DND-41 (cell line): ENCODE data around the gene ARL8B.

ENCODE experiments used
- ATAC-seq: fragments of 200-7000 bp; cut with Tn5 transposase; 3 replicates; pipeline ENCODE4 v1.9.1; 2021; ENCODE audit warnings: low read depth; ENCODE audit not compliant: insufficient read depth
- DNase-seq: peaks from one replicate; pipeline ENCODE4 v3.0.0-alpha.2; 2020
- H2AFZ ChIP-seq: 2 replicates; pipeline ENCODE4 v1.6.0; 2012; ENCODE audit warnings: low read depth, low read length
- H3K27ac ChIP-seq: 2 replicates; pipeline ENCODE4 v1.5.1; 2012; ENCODE audit warnings: low read length, inconsistent platforms
- H3K27me3 ChIP-seq: fragments of 200-600 bp; sonication (generic); 2 replicates; pipeline ENCODE4 v1.6.0; 2012; ENCODE audit warnings: low read length, mild to moderate bottlenecking, inconsistent platforms; ENCODE audit not compliant: insufficient read depth, poor library complexity
- H3K36me3 ChIP-seq: 2 replicates; pipeline ENCODE4 v1.5.1; 2012; ENCODE audit warnings: low read length, inconsistent platforms; ENCODE audit not compliant: insufficient read depth
- H3K4me1 ChIP-seq: 2 replicates; pipeline ENCODE4 v1.5.1; 2012; ENCODE audit warnings: mild to moderate bottlenecking, low read length; ENCODE audit not compliant: insufficient read depth
- H3K4me2 ChIP-seq: 2 replicates; pipeline ENCODE4 v1.6.0; 2012; ENCODE audit warnings: mild to moderate bottlenecking, moderate library complexity, low read length, inconsistent platforms; ENCODE audit not compliant: insufficient read depth
- H3K4me3 ChIP-seq, 2 experiments: fragments of 200-600 bp in 1 of 2; shearing (Covaris generic) in 1 of 2; 2 replicates each; pipeline ENCODE4 v1.5.1; 2012 to 2016; ENCODE audit warnings: inconsistent platforms in 2 of 2, low read length in 2 of 2, mild to moderate bottlenecking in 2 of 2, low read depth in 1 of 2, moderate library complexity in 1 of 2
- H3K79me2 ChIP-seq: 2 replicates; pipeline ENCODE4 v1.6.0; 2012; ENCODE audit warnings: low read length, inconsistent platforms; ENCODE audit not compliant: insufficient read depth
- H3K9ac ChIP-seq: 2 replicates; pipeline ENCODE4 v1.6.0; 2012; ENCODE audit warnings: low read depth, mild to moderate bottlenecking, inconsistent platforms, low read length, moderate library complexity
- H3K9me3 ChIP-seq: 2 replicates; pipeline ENCODE4 v1.5.1; 2012; ENCODE audit warnings: low read length, moderate library complexity, mild to moderate bottlenecking, inconsistent platforms; ENCODE audit not compliant: insufficient read depth, severe bottlenecking
- H4K20me1 ChIP-seq: 2 replicates; pipeline ENCODE4 v1.6.0; 2012; ENCODE audit warnings: low read length; ENCODE audit not compliant: insufficient read depth
- CTCF ChIP-seq: IDR thresholded peaks from 2 replicates; pipeline ENCODE4 v1.5.1; 2012; ENCODE audit warnings: borderline replicate concordance, low read length, moderate library complexity, mild to moderate bottlenecking; ENCODE audit not compliant: poor library complexity, severe bottlenecking; ENCODE audit errors: extremely low read depth
- EZH2 ChIP-seq: IDR thresholded peaks from 3 replicates; pipeline ENCODE4 v1.6.1; 2012; ENCODE audit warnings: borderline replicate concordance, low read depth, mild to moderate bottlenecking, moderate library complexity, low read length, inconsistent platforms; ENCODE audit not compliant: severe bottlenecking

Gene ARL8B

GRCh38 chr3:5128849-5129248 is 6.8 kb downstream of the ARL8B start:
- no peak overlapping the region for H3K9ac ChIP-seq
- no peaks in the 10 kb centered on the region for H3K27me3 ChIP-seq
- no peak overlapping the region for H3K4me2 ChIP-seq
- peaks cover 100% of the 10 kb centered on the region for H3K79me2 ChIP-seq
- no peak overlapping the region for H3K4me3 ChIP-seq
- H3K36me3 ChIP-seq = peaks cover 27% of the 10 kb centered on the region
- H3K9me3 ChIP-seq = no peaks in the 10 kb centered on the region
- no peak overlapping the region for H3K27ac ChIP-seq
- no peak overlapping the region for H2AFZ ChIP-seq
- ATAC-seq = no peak
- no peak for TF ChIP-seq EZH2
- no peak for TF ChIP-seq CTCF
- peaks cover 58% of the 10 kb centered on the region for H4K20me1 ChIP-seq
- no peak for DNase-seq
- H3K4me1 ChIP-seq = peaks cover 52% of the 10 kb centered on the region

- Histone ChIP-seq H3K36me3 (peaks cover 12% of the 10 kb centered on the region), H3K4me2 (no peak overlapping the region), H2AFZ (no peak overlapping the region), H3K79me2 (peaks cover 99% of the 10 kb centered on the region), H3K4me3 (no peak overlapping the region), H3K27me3 (no peaks in the 10 kb centered on the region), H3K27ac (0 out of 2 replicates have a peak overlapping the region, but pooled peaks have one; percentile 8), H3K9me3 (no peaks in the 10 kb centered on the region), H3K4me1 (peaks cover 42% of the 10 kb centered on the region), H4K20me1 (peaks cover 54% of the 10 kb centered on the region), H3K9ac (no peak overlapping the region)
- DNase-seq (no peak), ATAC-seq (no peak)
- no peak for TF ChIP-seq EZH2
- TF ChIP-seq CTCF = no peak
Measured at GRCh38 chr3:5133239-5134018, 11.3 kb downstream of the ARL8B start.

GRCh38 chr3:5134019-5134391 is 11.9 kb downstream of the ARL8B start:
- H3K36me3 ChIP-seq = peaks cover 9% of the 10 kb centered on the region
- H3K4me2 ChIP-seq = no peak overlapping the region
- no peak overlapping the region for H3K9ac ChIP-seq
- H3K79me2 ChIP-seq = peaks cover 99% of the 10 kb centered on the region
- no peak overlapping the region for H3K27ac ChIP-seq
- no peaks in the 10 kb centered on the region for H3K27me3 ChIP-seq
- no peaks in the 10 kb centered on the region for H3K9me3 ChIP-seq
- peaks cover 42% of the 10 kb centered on the region for H3K4me1 ChIP-seq
- no peak overlapping the region for H2AFZ ChIP-seq
- DNase-seq (no peak), ATAC-seq (no peak)
- no peak overlapping the region for H3K4me3 ChIP-seq
- TF ChIP-seq EZH2 = no peak
- H4K20me1 ChIP-seq = peaks cover 54% of the 10 kb centered on the region

GRCh38 chr3:5134499-5134898 is 12.4 kb downstream of the ARL8B start:
- no peak for DNase-seq
- H3K79me2 ChIP-seq = peaks cover 99% of the 10 kb centered on the region
- no peak overlapping the region for H2AFZ ChIP-seq
- TF ChIP-seq CTCF (no peak), EZH2 (no peak)
- no peak overlapping the region for H3K4me2 ChIP-seq
- H3K9ac ChIP-seq = no peak overlapping the region
- H3K36me3 ChIP-seq = peaks cover 6% of the 10 kb centered on the region; the same call in 1 of the 2 replicates
- ATAC-seq = no peak
- no peaks in the 10 kb centered on the region for H3K27me3 ChIP-seq
- peaks cover 51% of the 10 kb centered on the region for H4K20me1 ChIP-seq
- peaks cover 40% of the 10 kb centered on the region for H3K4me1 ChIP-seq
- no peak overlapping the region for H3K4me3 ChIP-seq
- no peaks in the 10 kb centered on the region for H3K9me3 ChIP-seq
- no peak overlapping the region for H3K27ac ChIP-seq
